OCI-LY3 (cell line): ENCODE results near the gene SH3PXD2A.

Source experiments
- H2AFZ ChIP-seq: fragments of 200-600, 300-600 bp; shearing (Covaris generic); 2 replicates; pipeline ENCODE4 v1.6.0; 2014; ENCODE audit warnings: antibody characterized with exemption, low read depth, low read length
- H3K27ac ChIP-seq: fragments of 200-600, 300-600 bp; sonication (generic); 2 replicates; pipeline ENCODE4 v1.5.1; 2014; ENCODE audit warnings: mild to moderate bottlenecking, low read length, moderate library complexity, mixed read lengths
- H3K27me3 ChIP-seq: fragments of 200-600, 300-600 bp; sonication (generic); 2 replicates; pipeline ENCODE4 v1.6.1; 2014; ENCODE audit warnings: low read depth, low read length, mixed read lengths
- H3K36me3 ChIP-seq: fragments of 200-600, 300-600 bp; sonication (generic); replicated peaks from 2 replicates; pipeline ENCODE3; 2014; ENCODE audit warnings: low read depth, low read length, mixed read lengths
- H3K4me1 ChIP-seq: fragments of 300-600, 200-600 bp; sonication (generic); 2 replicates; pipeline ENCODE4 v1.6.1; 2014; ENCODE audit warnings: low read length, mixed read lengths
- H3K4me2 ChIP-seq: fragments of 200-600, 300-600 bp; sonication (generic); 2 replicates; pipeline ENCODE4 v1.6.1; 2014; ENCODE audit warnings: low read length, mixed read lengths
- H3K4me3 ChIP-seq: fragments of 300-600, 200-600 bp; sonication (generic); 2 replicates; pipeline ENCODE4 v1.5.1; 2014; ENCODE audit warnings: antibody characterized with exemption, mild to moderate bottlenecking, low read length, moderate library complexity
- H3K79me2 ChIP-seq: fragments of 300-600, 200-600 bp; shearing (Covaris generic); 2 replicates; pipeline ENCODE4 v1.6.1; 2014; ENCODE audit warnings: mild to moderate bottlenecking, low read length, mixed read lengths
- H3K9ac ChIP-seq: fragments of 300-600, 200-600 bp; shearing (Covaris generic); 2 replicates; pipeline ENCODE4 v1.6.0; 2014; ENCODE audit warnings: mild to moderate bottlenecking, low read length, moderate library complexity
- H3K9me3 ChIP-seq: fragments of 200-600, 300-600 bp; shearing (Covaris generic); 2 replicates; pipeline ENCODE4 v1.6.1; 2014; ENCODE audit warnings: low read length, mixed read lengths; ENCODE audit not compliant: insufficient read depth
- H4K20me1 ChIP-seq: fragments of 200-600, 300-600 bp; sonication (generic); 2 replicates; pipeline ENCODE4 v1.6.1; 2016; ENCODE audit warnings: low read length, mixed read lengths; ENCODE audit not compliant: insufficient read depth
- EZH2phosphoT487 ChIP-seq: fragments of 200-600 bp; shearing (Covaris generic); IDR thresholded peaks from 2 replicates; pipeline ENCODE4 v1.6.1; 2018; ENCODE audit warnings: antibody characterized with exemption, mixed run types, low read depth
- TF ChIP-seq, protein P1 (sequence below): fragments of 200-600, 300-600 bp; sonication (generic); IDR thresholded peaks from 2 replicates; pipeline ENCODE4 v1.5.1; 2014; ENCODE audit warnings: antibody characterized with exemption, low read length, low read depth

SH3PXD2A gene

DNA sequence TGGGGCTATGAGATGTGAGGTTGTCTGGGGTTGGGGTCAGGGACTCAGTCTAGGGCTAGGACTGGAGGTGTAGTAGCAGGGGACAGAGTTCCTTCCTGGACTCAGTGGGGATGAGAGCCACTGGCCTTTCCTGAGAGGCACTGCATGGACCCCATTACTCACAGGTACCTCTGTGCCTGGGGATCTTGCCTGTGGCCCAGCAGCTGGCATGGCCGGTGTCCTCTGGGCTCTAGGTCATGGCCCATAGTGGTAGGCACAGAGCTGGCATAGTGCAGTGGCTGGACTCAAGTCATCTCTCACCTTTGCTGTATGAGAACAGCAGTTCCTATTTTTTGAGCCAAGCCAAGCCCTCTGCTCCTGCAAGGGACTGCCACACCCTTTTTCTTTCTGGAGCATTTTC, 310.0 kb downstream of the SH3PXD2A start:
- Histone ChIP-seq H4K20me1 (no peaks in the 10 kb centered on the region), H3K4me1 (peaks cover 6% of the 10 kb centered on the region; the same call in 1 of the 2 replicates), H3K4me3 (no peak overlapping the region), H3K27ac (no peak overlapping the region), H3K9me3 (no peaks in the 10 kb centered on the region), H3K36me3 (no peaks in the 10 kb centered on the region), H3K27me3 (0 out of 2 replicates have a peak, but pooled peaks cover 2% of the 10 kb centered on the region), H3K79me2 (no peaks in the 10 kb centered on the region), H2AFZ (no peak overlapping the region), H3K9ac (no peak overlapping the region), H3K4me2 (no peak overlapping the region)
- TF ChIP-seq, protein P1, sequence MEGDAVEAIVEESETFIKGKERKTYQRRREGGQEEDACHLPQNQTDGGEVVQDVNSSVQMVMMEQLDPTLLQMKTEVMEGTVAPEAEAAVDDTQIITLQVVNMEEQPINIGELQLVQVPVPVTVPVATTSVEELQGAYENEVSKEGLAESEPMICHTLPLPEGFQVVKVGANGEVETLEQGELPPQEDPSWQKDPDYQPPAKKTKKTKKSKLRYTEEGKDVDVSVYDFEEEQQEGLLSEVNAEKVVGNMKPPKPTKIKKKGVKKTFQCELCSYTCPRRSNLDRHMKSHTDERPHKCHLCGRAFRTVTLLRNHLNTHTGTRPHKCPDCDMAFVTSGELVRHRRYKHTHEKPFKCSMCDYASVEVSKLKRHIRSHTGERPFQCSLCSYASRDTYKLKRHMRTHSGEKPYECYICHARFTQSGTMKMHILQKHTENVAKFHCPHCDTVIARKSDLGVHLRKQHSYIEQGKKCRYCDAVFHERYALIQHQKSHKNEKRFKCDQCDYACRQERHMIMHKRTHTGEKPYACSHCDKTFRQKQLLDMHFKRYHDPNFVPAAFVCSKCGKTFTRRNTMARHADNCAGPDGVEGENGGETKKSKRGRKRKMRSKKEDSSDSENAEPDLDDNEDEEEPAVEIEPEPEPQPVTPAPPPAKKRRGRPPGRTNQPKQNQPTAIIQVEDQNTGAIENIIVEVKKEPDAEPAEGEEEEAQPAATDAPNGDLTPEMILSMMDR: no peak

DNA sequence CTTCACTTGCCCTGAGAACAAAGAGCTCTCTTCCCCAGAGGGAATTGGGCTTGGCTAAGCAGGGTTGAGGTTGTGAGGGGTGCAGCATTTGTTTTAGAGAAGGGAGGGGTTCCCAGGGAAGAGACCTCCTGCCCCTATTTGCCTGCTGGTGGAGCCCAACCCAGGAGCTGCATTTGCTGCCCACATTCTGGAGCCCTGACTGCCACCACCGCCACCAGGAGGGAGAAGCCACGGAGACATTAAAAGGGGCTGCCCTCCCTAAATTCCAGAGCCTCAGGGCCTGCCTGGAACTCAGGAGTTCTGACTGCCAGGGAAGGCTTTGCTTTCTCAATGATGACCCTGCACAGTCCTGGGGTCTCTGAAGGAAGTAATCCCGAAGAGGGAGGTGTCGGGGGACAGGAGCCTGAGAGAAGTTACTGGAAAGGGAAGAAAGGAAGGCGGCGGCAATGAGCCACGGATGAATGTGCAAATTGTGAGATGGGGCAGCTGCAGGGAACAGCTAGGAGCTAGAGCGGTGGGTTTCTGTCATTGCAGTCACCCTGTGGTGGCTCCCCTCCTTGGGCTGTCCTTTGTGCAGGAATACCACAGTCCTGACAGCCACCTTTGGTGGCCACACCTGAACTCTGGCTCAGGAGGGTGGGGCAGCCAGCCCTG, 310.6 kb downstream of the SH3PXD2A start:
- no peaks in the 10 kb centered on the region for H3K36me3 ChIP-seq
- H3K4me2 ChIP-seq: no peak overlapping the region
- H3K27ac ChIP-seq: no peak overlapping the region
- H3K4me3 ChIP-seq: no peak overlapping the region
- H2AFZ ChIP-seq: no peak overlapping the region
- H3K27me3 ChIP-seq: 0 out of 2 replicates have a peak, but pooled peaks cover 2% of the 10 kb centered on the region
- no peaks in the 10 kb centered on the region for H3K79me2 ChIP-seq
- no peaks in the 10 kb centered on the region for H3K9me3 ChIP-seq
- H3K4me1 ChIP-seq: peaks cover 6% of the 10 kb centered on the region; the same call in 1 of the 2 replicates
- H4K20me1 ChIP-seq: no peaks in the 10 kb centered on the region
- TF ChIP-seq, protein P1: no peak
- TF ChIP-seq EZH2phosphoT487: no peak
- no peak overlapping the region for H3K9ac ChIP-seq
